Measurements from ENCODE around the gene PRORP. TPM values are rescaled to one million over a fixed set of nuclear protein-coding genes. Genes with fewer than 3 reads are reported as not detected.
A peak's percentile ranks its signal among the peaks of the same experiment; 100 is the strongest.
"Not testable (repeated sequence)": the region's sequence is repeated elsewhere in the genome, so short reads cannot be mapped to it uniquely, and the experiment has no call there.

The PRORP gene
- total RNA-seq: 43.1 TPM

DNA sequence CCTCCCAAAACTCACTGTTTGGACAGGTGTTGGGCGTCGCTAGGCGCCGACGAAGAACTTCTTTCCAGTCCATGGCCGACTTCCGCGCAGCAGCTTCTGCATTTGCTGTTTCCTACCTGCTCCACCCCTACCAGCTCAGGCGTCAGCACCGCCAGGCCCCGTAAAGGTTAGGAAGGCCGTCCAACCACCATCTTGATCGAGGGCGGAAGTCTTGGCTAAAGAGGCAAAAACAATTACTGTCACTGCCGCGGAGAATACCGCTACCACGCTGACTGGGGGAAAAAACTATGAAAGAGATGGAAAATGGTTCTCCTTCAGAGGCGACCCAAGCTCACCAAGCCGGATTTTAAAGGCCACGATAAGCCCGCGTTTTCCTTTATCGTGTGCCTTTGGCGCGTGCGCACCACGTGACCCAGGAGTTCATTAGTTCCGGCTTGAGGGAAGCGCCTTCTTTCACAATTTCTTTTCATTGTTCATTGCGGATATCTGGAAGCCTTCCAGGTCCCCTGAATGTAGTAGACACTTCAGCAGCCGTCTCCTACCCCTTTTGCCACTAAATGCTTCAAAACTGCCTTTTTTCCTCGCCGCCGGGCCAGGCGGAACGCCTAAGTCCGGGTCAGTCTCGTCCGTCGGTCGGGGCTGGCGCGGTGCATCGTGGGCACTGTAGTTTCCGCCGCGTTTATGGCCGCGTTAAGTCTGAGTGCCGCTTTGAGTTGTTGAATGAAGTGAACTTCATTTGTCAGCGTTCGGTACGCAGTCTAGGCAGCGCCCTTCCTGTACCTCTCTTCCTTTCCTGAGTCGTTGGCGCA is at the start of gene PRORP, which contains the start of gene PPP2R3C:
Gene PRORP, plus strand, starts transcription at position 666 of the 809 bp plus-strand sequence. CDS start 694 bp downstream, outside the sequence.
Gene PPP2R3C, minus strand, starts transcription at position 104 of the 809 bp plus-strand sequence. Its CDS starts 31 bp downstream, at position 73.
- DNase-seq (ENCODE audit: low read depth in 2 of 3, low spot score in 2 of 3): peak; percentile 84 to 98 (median 95)

DNA sequence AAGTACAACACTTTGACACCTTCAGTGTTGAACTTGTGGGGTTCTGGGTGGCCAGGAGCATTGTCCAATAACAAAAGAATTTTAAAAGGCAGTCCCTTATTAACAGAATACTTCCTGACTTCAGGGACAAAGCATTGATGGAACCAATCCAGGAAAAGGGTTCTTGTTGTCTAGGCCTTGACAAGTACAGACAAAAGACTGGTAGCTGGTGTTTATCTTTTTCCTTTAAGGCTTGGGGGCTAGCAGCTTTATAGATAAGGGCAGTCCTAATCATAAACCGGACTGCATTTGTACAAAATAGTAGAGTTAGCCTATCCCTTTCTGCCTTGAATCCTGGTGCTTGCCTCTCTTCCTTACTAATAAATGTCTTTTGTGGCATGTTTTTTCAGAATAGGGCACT is 48.9 kb upstream of the PRORP start:
- no peak for DNase-seq (ENCODE audit: low read depth in 2 of 3, low spot score in 2 of 3)

DNA sequence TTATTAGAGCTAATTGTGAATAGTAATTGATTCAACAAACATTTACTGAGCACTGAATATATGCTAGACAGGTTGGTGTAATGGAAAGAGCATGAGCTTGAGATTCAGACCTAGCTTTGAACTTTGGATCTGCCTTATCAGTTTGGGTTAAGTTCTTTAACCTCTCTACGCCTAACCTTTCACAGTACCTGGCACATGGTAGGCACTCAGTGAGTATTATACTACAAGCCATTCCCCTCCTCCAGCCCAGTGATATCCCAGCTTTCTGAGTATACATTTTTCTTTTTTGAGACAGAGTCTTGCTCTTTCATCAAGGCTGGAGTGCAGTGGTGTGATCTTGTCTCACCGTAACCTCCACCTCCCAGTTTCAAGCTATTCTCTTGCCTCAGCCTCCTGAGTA is 44.3 kb upstream of the PRORP start:
- DNase-seq (ENCODE audit: low read depth in 2 of 3, low spot score in 2 of 3): no peak

DNA sequence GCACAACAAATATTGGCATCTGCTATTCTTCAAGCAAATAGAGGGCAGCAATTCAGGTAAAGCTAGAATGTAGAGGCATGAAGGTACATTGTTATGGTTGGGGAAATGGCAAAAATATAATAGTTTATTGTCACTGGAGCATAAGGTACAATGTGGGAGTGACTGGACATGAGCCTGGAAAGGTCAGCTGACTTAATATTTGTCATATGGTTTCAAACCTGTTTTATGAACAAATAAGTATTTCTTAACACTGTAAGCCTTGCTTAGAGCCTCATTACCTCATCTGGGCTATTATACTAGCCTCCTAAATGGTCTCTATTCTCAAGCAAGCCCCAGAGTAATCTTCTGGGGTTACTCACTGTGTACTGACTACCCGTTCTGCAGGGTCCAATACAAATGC is 42.6 kb upstream of the PRORP start:
- no peak for DNase-seq (ENCODE audit: low read depth in 2 of 3, low spot score in 2 of 3)

DNA sequence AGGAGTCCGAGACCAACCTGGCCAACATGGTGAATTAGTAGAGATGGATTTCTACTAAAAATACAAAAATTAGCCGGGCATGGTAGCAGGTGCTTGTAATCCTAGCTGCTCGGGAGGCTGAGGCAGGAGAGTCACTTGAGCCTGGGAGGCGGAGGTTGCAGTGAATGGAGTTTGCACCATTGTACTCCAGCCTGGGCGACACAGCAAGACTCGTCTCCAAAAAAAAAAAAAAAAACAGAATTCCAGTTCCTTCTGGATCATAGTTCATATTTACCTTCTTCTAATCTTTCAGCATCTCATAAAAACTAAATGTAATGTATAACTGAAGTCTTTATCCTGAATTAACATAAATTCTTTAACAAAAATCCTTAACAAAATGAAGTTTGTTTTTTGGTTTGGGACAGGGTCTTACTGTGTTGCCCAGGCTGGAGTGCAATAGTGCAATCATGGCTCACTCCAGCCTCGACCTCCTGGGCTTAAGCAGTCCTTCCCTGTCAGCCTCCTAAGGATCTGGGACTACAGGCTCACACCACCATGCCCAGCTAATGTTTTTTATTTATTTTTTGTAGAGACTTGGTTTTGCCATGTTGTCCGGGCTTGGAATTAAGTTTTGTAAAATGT is 38.7 kb upstream of the PRORP start:
- DNase-seq (ENCODE audit: low read depth in 2 of 3, low spot score in 2 of 3): no peak

DNA sequence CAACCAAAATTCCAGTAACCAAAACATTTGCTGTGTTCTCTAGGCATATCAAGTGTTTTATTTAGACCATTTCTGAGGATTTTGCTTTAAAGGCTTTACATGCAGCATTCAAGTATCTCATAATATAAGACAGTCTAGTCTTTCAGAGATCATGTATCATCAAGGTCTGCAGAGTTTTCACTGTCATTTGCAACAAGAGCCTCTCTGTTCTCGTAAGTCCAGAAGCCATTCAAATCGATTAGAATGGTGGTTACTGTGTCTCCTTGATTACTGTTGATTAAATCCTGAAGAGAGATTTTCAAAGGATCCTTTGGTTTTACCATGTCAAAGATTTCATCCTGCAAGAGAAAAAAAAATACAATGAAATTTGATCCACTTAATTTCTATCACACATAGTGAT is 36.9 kb upstream of the PRORP start:
- no peak for DNase-seq (ENCODE audit: low read depth in 2 of 3, low spot score in 2 of 3)

DNA sequence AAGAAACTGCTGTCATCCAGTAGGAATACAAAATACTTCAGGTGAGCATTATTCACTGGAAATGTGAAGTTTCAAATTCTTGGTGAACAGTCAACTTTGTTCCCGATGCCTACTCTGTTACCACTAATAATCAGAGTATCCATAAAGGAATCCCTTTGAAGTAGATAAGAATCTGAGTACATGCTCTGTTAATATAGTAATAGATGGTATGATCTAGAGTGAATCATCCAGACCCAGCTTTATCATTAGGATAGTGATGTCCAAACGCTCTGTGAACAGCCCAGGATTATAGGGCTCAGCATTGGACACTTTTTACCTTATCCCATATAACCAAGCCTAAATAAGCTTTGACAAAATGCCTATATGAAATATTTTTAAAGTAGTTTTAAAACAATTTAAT is 33.8 kb upstream of the PRORP start:
- DNase-seq (ENCODE audit: low read depth in 2 of 3, low spot score in 2 of 3): no peak

DNA sequence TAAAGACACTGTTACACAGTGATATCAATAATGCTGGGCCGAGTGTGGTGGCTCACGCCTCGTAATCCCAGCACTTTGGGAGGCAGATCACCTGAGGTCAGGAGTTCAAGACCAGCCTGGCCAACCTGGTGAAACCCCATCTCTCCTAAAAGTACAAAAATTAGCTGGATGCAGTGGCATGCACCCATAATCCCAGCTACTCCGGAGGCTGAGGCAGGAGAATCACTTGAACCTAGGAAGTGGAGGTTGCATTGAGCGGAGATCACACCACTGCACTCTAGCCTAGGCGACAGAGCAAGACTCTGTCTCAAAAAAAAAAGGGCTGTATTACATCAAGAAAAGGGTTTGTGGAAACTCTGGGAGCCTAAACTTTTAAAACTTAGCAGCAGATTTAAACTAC is 27.7 kb upstream of the PRORP start:
- not testable (repeated sequence) for DNase-seq (ENCODE audit: low read depth in 2 of 3, low spot score in 2 of 3)

DNA sequence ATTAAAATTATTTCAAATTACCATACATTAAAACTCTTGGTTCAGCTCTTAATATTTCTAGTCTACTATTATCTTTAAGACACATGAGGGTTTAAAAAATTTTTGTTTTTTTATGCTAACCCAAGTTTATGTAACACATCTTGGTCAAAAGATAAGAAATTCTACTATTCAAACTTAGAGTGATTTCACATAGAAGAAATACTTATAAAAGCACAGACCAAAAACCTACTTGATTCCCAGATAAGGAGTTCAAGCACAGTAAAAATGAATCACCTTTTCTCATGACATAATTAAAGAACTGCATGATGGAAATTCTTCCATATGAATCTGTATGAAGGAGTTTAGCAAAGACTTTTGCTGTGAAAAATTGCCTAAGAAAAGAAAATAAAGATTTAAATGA is 14.5 kb upstream of the PRORP start:
- no peak for DNase-seq (ENCODE audit: low read depth in 2 of 3, low spot score in 2 of 3)

DNA sequence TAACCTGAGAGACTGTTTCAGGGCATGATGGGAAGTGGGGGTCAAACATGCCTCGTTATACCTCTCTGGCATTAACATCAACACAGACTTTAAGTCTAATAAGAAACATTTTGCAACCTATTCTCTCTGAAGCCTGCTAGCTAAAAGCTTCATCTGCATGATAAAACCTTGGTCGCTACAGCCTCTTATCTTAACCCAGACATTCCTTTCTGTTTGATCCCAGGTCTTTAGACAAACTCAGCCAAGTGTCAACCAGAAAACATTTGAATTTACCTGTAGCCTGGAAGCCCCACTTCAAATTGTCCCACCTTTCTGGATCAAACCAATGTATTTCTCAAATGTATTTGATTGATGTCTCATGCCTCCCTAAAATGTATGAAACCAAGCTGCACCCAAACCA is 9.7 kb upstream of the PRORP start:
- DNase-seq (ENCODE audit: low read depth in 2 of 3, low spot score in 2 of 3): no peak

DNA sequence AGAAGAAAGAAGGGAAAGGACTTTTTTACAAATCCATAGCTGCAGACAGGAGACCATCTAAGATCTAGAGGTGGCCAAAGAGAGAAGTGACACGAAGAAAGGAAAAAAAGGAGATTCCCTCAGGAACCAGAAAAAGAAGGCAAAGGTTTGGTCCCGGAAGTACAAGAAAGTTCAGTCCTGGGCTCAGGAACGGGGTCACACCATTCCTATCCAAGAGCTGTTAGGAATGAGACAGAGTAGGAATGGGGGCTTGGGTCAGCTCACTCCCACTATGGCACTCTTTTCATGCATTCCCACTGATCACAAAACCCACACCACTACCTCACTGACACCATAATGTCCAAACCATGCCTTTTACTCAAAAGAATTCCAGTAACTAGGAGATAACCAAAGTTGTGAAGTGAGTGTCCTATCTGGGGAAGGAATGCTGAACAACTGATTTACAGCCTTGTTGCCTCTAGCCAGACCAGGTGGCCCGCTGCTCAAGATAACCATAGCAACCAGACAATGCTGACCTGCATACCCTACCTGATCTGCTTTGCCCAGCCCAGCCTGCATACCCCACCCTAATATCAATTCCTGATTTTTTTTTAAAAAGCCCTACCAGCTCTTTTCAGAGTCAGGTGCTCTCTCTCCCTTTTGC is 8.9 kb upstream of the PRORP start:
- no peak for DNase-seq (ENCODE audit: low read depth in 2 of 3, low spot score in 2 of 3)

DNA sequence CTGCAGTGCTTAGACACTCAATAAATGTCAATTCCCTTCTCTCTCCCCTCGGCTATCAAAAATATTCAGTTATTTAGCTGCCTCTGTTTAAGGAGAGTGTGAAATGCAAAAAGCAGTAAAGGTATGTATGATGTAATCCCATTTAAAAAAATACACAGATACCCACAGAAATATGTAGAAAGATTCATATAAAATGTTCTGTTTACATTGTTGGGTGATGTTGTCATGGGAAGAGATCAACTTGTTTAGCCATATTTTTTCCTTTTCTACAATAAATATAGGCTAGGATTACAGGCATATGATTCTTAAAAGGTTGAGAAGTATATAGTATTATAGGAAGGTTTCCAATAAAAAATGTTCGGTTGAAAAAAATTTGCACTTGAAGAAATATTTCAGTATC is 8.3 kb upstream of the PRORP start:
- DNase-seq (ENCODE audit: low read depth in 2 of 3, low spot score in 2 of 3): no peak

DNA sequence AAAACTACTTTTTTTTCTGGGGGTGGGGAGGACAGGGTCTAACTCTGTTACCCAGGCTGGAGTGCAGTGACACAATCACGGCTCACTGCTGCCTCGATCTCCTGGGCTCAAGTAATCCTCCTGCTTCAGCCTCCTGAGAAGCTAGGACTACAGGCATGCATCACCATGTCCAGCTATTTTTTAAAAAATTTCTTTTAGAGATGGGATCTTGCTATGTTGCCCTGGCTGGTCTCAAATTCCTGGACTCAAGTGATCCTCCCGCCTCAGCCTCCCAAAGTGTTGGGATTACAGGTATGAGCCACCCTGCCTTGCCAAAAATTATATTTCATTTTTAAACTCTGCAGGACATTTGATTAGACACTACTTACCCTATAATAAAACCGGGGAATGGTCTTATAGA is 6.1 kb upstream of the PRORP start:
- DNase-seq (ENCODE audit: low read depth in 2 of 3, low spot score in 2 of 3): no peak

DNA sequence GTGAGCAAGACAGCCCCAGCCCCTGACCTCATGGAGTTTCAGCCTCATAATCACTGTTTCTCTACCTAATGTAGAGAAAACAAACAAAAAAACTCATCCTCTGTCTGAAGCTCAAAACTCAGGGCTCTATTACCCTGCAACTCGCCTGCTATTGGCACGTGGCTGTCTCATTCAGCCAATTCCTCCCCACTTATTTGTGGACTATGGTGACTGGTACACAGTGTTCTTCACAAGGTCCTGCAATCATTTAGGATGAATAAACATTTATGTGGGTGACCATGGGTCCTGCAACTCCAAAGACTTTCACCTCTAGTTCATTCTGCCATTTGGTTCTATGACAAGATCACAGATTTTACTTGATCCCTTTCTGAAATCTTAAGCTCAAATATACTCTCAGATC is 5.2 kb upstream of the PRORP start:
- no peak for DNase-seq (ENCODE audit: low read depth in 2 of 3, low spot score in 2 of 3)

DNA sequence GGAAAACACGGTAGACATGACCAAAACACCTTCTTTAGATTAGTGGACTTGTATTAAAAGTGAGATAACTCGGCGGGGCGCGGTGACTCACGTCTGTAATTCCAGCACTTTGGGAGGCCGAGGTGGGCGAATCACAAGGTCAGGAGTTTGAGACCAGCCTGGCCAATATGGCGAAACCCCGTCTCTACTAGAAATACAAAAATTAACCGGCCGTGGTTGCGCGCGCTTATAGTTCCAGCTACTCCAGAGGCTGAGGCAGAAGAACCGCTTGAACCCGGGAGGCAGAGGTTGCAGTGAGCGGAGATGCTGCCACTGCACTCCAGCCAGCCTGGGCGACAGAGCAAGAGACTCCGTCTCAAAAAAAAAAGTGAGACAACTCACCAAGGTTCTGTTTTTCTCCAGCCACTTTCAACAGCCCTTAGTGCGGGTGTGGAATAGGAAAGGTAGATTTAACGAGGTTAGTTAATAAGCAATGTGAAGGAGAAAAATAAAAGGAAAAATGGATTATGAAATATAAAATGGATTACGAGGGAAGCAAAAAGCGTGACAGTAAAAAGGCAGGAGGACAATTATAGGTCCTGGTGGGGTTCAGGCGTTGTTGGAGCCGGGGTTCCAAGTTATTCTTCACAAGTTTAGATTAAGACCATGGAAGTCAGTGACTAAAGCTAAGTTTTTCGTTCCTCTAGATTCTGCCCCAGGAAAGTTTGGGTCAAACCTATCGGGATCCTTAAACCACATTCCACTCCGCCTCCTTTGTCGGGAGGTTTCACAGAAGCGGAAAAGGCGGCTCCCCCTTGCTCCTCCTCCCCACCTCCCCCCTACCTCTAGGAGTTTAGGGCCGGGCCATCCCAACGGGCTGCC is 1.1 kb upstream of the PRORP start:
- peak in 1 of 3 donors; percentile 41 for DNase-seq (ENCODE audit: low read depth in 2 of 3, low spot score in 2 of 3)

DNA sequence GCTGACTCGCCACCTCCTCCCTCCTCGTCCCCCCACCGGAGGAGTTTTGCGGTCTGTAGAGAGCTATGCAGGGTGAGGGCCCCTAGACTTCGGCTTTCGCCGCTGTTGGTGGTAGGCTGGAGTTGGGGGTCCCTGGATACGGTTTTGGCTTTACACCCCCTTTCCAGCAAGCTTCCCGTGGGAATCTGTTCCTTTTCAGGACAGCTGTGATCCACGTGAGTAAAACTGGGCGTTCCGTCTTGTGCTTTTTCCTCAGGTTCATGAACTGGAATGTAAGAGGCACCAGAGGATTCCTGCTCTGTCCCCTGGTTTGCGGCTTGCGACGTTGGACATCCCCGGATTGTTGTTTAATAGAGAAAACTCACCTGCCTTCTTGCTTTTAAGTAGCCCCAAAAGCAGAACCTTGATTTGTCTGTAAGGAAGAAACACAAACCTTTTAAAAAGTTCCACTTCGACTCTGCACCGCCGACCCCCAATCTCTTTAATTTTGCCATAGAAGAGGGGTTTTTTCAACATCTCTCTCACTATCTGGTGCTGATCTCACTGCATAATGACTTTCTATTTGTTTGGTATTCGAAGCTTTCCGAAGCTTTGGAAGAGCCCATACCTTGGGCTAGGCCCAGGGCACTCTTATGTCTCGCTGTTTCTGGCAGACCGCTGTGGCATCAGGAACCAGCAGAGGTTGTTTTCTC is 490 bp downstream of the PRORP start:
- peak in 2 of 3 donors; percentile 11 to 14 for DNase-seq (ENCODE audit: low read depth in 2 of 3, low spot score in 2 of 3)

DNA sequence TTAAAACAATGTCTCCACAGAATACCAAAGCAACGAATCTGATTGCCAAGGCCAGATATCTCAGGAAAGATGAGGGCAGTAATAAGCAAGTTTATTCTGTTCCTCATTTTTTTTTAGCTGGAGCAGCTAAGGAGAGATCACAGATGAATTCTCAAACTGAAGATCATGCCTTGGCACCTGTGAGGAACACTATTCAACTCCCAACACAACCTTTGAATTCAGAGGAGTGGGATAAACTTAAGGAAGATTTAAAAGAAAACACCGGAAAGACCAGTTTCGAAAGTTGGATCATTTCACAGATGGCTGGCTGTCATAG is 994 bp downstream of the PRORP start:
- DNase-seq (ENCODE audit: low read depth in 2 of 3, low spot score in 2 of 3): no peak

DNA sequence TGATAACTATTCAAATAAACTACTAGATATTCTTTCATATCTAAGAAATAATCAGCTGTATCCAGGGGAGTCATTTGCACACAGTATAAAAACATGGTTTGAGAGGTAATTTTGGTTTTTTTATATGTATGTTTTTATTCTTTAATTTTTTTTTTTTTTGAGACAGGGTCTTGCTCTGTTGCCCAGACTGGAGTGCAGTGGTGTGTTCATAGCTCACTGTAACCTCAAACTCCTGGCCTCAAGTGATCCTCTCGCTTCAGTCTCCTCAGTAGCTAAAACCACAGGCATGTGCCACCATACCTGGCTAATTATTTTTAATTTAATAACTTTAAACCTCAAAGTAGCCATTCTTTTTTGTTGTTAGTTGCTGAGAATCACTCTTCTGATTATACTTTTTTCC is 1.8 kb downstream of the PRORP start:
- DNase-seq (ENCODE audit: low read depth in 2 of 3, low spot score in 2 of 3): no peak

DNA sequence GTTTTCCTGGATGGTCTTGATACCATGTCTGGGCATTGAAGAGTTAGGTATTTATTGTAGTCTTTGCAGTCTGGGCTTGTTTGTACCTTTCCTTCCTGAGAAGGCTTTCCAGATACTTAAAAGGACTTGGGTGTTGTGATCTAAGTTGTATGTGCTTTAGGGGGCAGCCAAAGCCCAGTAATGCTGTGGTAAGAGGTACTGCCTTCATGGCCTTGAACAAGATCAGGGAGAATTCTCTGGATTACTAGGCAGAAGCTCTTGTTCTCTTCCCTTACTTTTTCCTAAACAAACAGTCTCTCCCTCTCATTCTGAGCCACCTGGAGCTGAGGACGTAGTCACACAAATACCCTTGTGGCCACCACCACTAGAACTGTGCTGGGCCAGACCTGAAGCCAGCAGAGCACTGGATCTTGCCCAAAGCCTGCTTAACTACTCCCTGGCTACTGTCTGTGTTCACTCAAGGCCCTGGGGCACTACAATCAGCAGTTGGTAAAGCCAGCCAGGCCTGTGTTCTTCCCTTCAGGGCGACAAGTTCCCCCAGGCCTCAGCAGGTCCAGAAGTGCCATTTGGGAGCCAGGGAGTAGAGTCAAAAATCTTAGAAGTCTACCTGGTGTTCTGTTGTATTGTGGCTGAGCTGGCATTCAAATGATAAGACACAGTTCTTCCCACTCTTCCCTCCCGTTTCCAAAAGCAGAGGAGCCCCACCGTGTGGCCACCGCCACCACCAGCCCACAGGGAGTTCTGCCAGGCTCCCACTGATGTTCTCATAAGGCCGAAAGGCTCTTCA is 11.4 kb downstream of the PRORP start:
- no peak for DNase-seq (ENCODE audit: low read depth in 2 of 3, low spot score in 2 of 3)
